CD14-positive monocyte (primary cell): ENCODE data around the gene S100A1. TPM values are rescaled to one million over a fixed set of nuclear protein-coding genes. Genes with fewer than 3 reads are reported as not detected.

Experiments used
- DNase-seq, 3 donors: peaks; one replicate each; pipeline ENCODE4 v3.0.0-alpha.2; 2011 to 2022
- H2AFZ ChIP-seq: 2 replicates; pipeline ENCODE4 v1.6.0; 2012; ENCODE audit warnings: mild to moderate bottlenecking, low read depth, low read length, inconsistent platforms; ENCODE audit not compliant: insufficient read depth, poor library complexity, severe bottlenecking
- H3K27ac ChIP-seq, 2 donors: 1 replicate in 1 of 2; 2 replicates in 1 of 2; pipeline ENCODE4 v1.5.1; 2012 to 2013; ENCODE audit warnings: low read length in 2 of 2, control low read depth in 1 of 2, inconsistent platforms in 1 of 2, low read depth in 1 of 2, mild to moderate bottlenecking in 1 of 2
- H3K27me3 ChIP-seq, 2 donors: one replicate each; pipeline versions ENCODE4 v1.6.0 to v1.6.1; 2011 to 2013; ENCODE audit warnings: low read length in 2 of 2; ENCODE audit not compliant: control insufficient read depth in 2 of 2, insufficient read depth in 2 of 2
- H3K36me3 ChIP-seq, 2 donors: replicated peaks in 1 of 2; 1 replicate in 1 of 2; 2 replicates in 1 of 2; pipeline versions ENCODE4 v1.5.1 to v1.6.1; 2012 to 2013; ENCODE audit warnings: low read length in 2 of 2, control low read depth in 1 of 2, inconsistent platforms in 1 of 2, mild to moderate bottlenecking in 1 of 2; ENCODE audit not compliant: insufficient read depth in 2 of 2, control insufficient read depth in 1 of 2
- H3K4me1 ChIP-seq, 2 donors: 1 replicate in 1 of 2; 2 replicates in 1 of 2; pipeline versions ENCODE4 v1.5.1 to v1.6.1; 2012 to 2013; ENCODE audit warnings: low read length in 2 of 2, control low read depth in 1 of 2, inconsistent platforms in 1 of 2, mild to moderate bottlenecking in 1 of 2, moderate library complexity in 1 of 2; ENCODE audit not compliant: insufficient read depth in 2 of 2, control insufficient read depth in 1 of 2
- H3K4me2 ChIP-seq: replicated peaks from 2 replicates; pipeline ENCODE3; 2012; ENCODE audit warnings: low read length, moderate library complexity, mild to moderate bottlenecking; ENCODE audit not compliant: poor library complexity, severe bottlenecking; ENCODE audit errors: extremely low read depth
- H3K4me3 ChIP-seq, 3 experiments: fragments of 200-600 bp in 1 of 3; sonication (generic) in 1 of 3; replicated peaks in 1 of 3; 1 replicate in 2 of 3; 2 replicates in 1 of 3; pipeline ENCODE4 v1.5.1; 2011 to 2013; ENCODE audit warnings: low read length in 3 of 3, mild to moderate bottlenecking in 3 of 3, control low read depth in 2 of 3, low read depth in 2 of 3, inconsistent platforms in 1 of 3, moderate library complexity in 1 of 3
- H3K79me2 ChIP-seq: 2 replicates; pipeline ENCODE4 v1.6.0; 2012; ENCODE audit warnings: mild to moderate bottlenecking, control low read depth, inconsistent platforms, low read length, moderate library complexity; ENCODE audit not compliant: insufficient read depth
- H3K9ac ChIP-seq: 2 replicates; pipeline ENCODE4 v1.6.0; 2017; ENCODE audit warnings: low read length, mild to moderate bottlenecking; ENCODE audit not compliant: insufficient read depth, poor library complexity, severe bottlenecking
- H3K9me3 ChIP-seq, 2 donors: replicated peaks in 1 of 2; 1 replicate in 1 of 2; 2 replicates in 1 of 2; pipeline versions ENCODE4 v1.5.1 to v1.6.1; 2012 to 2013; ENCODE audit warnings: low read length in 2 of 2, control low read depth in 1 of 2; ENCODE audit not compliant: control insufficient read depth in 1 of 2, insufficient read depth in 1 of 2
- H4K20me1 ChIP-seq: 2 replicates; pipeline ENCODE4 v1.6.0; 2012; ENCODE audit warnings: mild to moderate bottlenecking, low read length, control low read depth, moderate library complexity; ENCODE audit not compliant: insufficient read depth
- H3K27ac Mint-ChIP-seq, 7 donors: one replicate each; pipeline ENCODE4 v1.8.0; 2020; ENCODE audit warnings: mild to moderate bottlenecking in 7 of 7, mixed read lengths in 7 of 7, moderate library complexity in 6 of 7, inconsistent platforms in 2 of 7
- H3K27me3 Mint-ChIP-seq, 3 donors: one replicate each; pipeline ENCODE4 v1.8.0; 2021 to 2022; ENCODE audit warnings: low read depth in 3 of 3, mild to moderate bottlenecking in 3 of 3, mixed read lengths in 3 of 3, moderate library complexity in 3 of 3, inconsistent platforms in 1 of 3
- H3K36me3 Mint-ChIP-seq, 2 donors: one replicate each; pipeline ENCODE4 v1.8.0; 2020; ENCODE audit warnings: mixed read lengths in 2 of 2, inconsistent platforms in 1 of 2, mild to moderate bottlenecking in 1 of 2
- H3K4me1 Mint-ChIP-seq: one replicate; pipeline ENCODE4 v1.8.0; 2020; ENCODE audit warnings: mild to moderate bottlenecking, mixed read lengths
- H3K4me3 Mint-ChIP-seq, 2 donors: one replicate each; pipeline ENCODE4 v1.8.0; 2020; ENCODE audit warnings: mild to moderate bottlenecking in 2 of 2, mixed read lengths in 2 of 2, moderate library complexity in 1 of 2
- H3K9me3 Mint-ChIP-seq, 7 donors: one replicate each; pipeline ENCODE4 v1.8.0; 2020 to 2022; ENCODE audit warnings: mixed read lengths in 7 of 7, mild to moderate bottlenecking in 6 of 7, moderate library complexity in 6 of 7, inconsistent platforms in 2 of 7
- CTCF ChIP-seq: fragments of 200-600 bp; IDR thresholded peaks from one replicate; pipeline ENCODE4 v1.8.0; 2022; ENCODE audit warnings: antibody characterized with exemption, mild to moderate bottlenecking
- WGBS: methylation state at CpG from one replicate; pipeline ENCODE4 v1.1.5; 2013; ENCODE audit warnings: missing lambda C conversion rate; ENCODE audit not compliant: insufficient coverage; 5-methylcytosine and 5-hydroxymethylcytosine counted together
- intact Hi-C, 2 donors: fragments of 100-400 bp; cut with micrococcal nuclease; formaldehyde crosslinking; loops; one replicate each; pipeline versions ENCODE4 v1.15.0 to v1.15.1; 2023
- polyA plus RNA-seq, 3 donors: library from polyadenylated mRNA; depleted of rRNA in 1 of 3; unstranded in 2 of 3; stranded (reverse) in 1 of 3; fragments of 300-500 nt in 2 of 3; fragments of >200 nt in 1 of 3; fragmentation: Illumina TruSeq in 2 of 3; gene quantifications; 1 replicate in 2 of 3; 2 replicates in 1 of 3; pipeline ENCODE4 v1.2.3, GENCODE V29; 2012 to 2021

Gene S100A1
- polyA plus RNA-seq, 3 donors, result not detected

DNA sequence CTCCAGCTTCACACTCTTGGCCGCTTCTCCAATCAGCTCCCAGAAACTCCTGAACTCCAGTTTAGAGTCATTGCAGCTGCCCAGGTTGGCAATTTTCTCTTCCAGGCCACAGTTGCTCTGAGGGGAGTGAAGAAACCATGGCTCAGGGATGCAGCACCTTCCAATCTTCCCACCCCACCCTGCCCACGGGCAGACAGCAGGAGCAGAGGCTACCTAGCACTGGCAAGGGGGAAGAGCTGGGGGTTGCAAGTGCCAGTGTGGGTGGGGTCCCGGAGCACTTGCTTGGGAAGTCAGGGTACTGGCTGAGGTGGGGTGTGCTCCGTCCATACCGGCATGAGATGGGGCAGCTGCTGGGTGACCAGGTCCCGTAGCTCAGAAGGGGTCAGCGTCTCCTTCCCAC, 13.3 kb upstream of the S100A1 start:
- H3K4me1 ChIP-seq, result peaks cover 31 to 40% of the 10 kb centered on the region in 2 donors
- H3K27me3 Mint-ChIP-seq, result peaks cover 0 to 2% (median 2%) of the 10 kb centered on the region in 3 donors
- no peaks in the 10 kb centered on the region for H3K36me3 ChIP-seq
- no peaks in the 10 kb centered on the region for H4K20me1 ChIP-seq
- no peaks in the 10 kb centered on the region for H3K79me2 ChIP-seq
- H3K9ac ChIP-seq, result no peak overlapping the region
- intact Hi-C loops, result loop anchor here in 1 of 2 donors (5.0 kb wide), 1 partner anchor 103 kb away; no protein-coding TSS in a partner anchor
- H3K9me3 ChIP-seq, result peaks cover 0 to 4% of the 10 kb centered on the region in 2 donors
- no peak overlapping the region for H3K4me2 ChIP-seq
- peaks cover 0 to 8% (median 3%) of the 10 kb centered on the region in 7 donors for H3K9me3 Mint-ChIP-seq
- no peak overlapping the region for H3K4me3 Mint-ChIP-seq
- peaks cover 0 to 3% of the 10 kb centered on the region in 2 donors for H3K36me3 Mint-ChIP-seq
- H3K4me3 ChIP-seq, result no peak overlapping the region
- no peak overlapping the region for H2AFZ ChIP-seq
- H3K27ac ChIP-seq, result no peak overlapping the region
- DNase-seq, result no peak
- H3K4me1 Mint-ChIP-seq, result peaks cover 34% of the 10 kb centered on the region
- no peaks in the 10 kb centered on the region for H3K27me3 ChIP-seq
- no peak overlapping the region for H3K27ac Mint-ChIP-seq
- WGBS, result 100% methylated on average over 1 of the region's 7 CpGs
- no peak for TF ChIP-seq CTCF

- Histone ChIP-seq H3K4me1 (peaks cover 26 to 35% of the 10 kb centered on the region in 2 donors), H3K4me3 (no peak overlapping the region), H3K4me2 (no peak overlapping the region), H2AFZ (no peak overlapping the region), H3K27me3 (no peaks in the 10 kb centered on the region), H3K9me3 (peaks cover 0 to 4% of the 10 kb centered on the region in 2 donors), H3K27ac (no peak overlapping the region), H3K9ac (no peak overlapping the region), H3K36me3 (no peaks in the 10 kb centered on the region), H3K79me2 (no peaks in the 10 kb centered on the region), H4K20me1 (no peaks in the 10 kb centered on the region)
- peaks cover 29% of the 10 kb centered on the region for H3K4me1 Mint-ChIP-seq
- peaks cover 0 to 9% (median 4%) of the 10 kb centered on the region in 7 donors for H3K9me3 Mint-ChIP-seq
- H3K36me3 Mint-ChIP-seq, result peaks cover 0 to 6% of the 10 kb centered on the region in 2 donors
- H3K27ac Mint-ChIP-seq, result no peak overlapping the region
- DNase-seq, result no peak
- H3K27me3 Mint-ChIP-seq, result peaks cover 0 to 2% (median 2%) of the 10 kb centered on the region in 3 donors
- intact Hi-C loops, result loop anchor here in 1 of 2 donors (5.0 kb wide), 1 partner anchor 103 kb away; no protein-coding TSS in a partner anchor
- 100% methylated on average over 1 of the region's 2 CpGs for WGBS
- TF ChIP-seq CTCF, result no peak
- H3K4me3 Mint-ChIP-seq, result no peak overlapping the region
Observed at GRCh38 chr1:153615406-153615805, 12.8 kb upstream of the S100A1 start.
